H9 (cell line): Measurements from ENCODE around the gene MADCAM1. TPM values are rescaled to one million over a fixed set of nuclear protein-coding genes. Genes with fewer than 3 reads are reported as not detected.

Source experiments
- DNase-seq: peaks from one replicate; pipeline ENCODE4 v3.0.0-alpha.2; 2017
- H2AFZ ChIP-seq: one replicate; pipeline ENCODE4 v1.6.1; 2013; ENCODE audit warnings: mild to moderate bottlenecking, low read length, control low read depth, moderate library complexity
- H2AK5ac ChIP-seq: 2 replicates; pipeline ENCODE4 v1.6.1; 2013; ENCODE audit warnings: low read length, control low read depth, mixed read lengths; ENCODE audit not compliant: insufficient read length
- H2BK120ac ChIP-seq: one replicate; pipeline ENCODE4 v1.6.1; 2013; ENCODE audit warnings: low read depth, mild to moderate bottlenecking, low read length, control low read depth, inconsistent platforms; ENCODE audit not compliant: poor library complexity, severe bottlenecking
- H2BK12ac ChIP-seq: 2 replicates; pipeline ENCODE4 v1.6.1; 2013; ENCODE audit warnings: low read length, control low read depth, mixed read lengths, low read depth; ENCODE audit not compliant: insufficient read length
- H2BK15ac ChIP-seq: 2 replicates; pipeline ENCODE4 v1.6.1; 2013; ENCODE audit warnings: low read depth, low read length, control low read depth
- H2BK20ac ChIP-seq: one replicate; pipeline ENCODE4 v1.6.1; 2013; ENCODE audit warnings: low read depth, mild to moderate bottlenecking, low read length, control low read depth, inconsistent platforms; ENCODE audit not compliant: poor library complexity, severe bottlenecking
- H2BK5ac ChIP-seq: 2 replicates; pipeline ENCODE4 v1.6.1; 2013; ENCODE audit warnings: low read length, control low read depth, mixed read lengths; ENCODE audit not compliant: insufficient read length
- H3K14ac ChIP-seq: 2 replicates; pipeline ENCODE4 v1.6.1; 2013; ENCODE audit warnings: low read length, control low read depth; ENCODE audit not compliant: insufficient read depth
- H3K18ac ChIP-seq: 2 replicates; pipeline ENCODE4 v1.6.1; 2013; ENCODE audit warnings: low read depth, mild to moderate bottlenecking, mixed read lengths, low read length, control low read depth; ENCODE audit not compliant: insufficient read length
- H3K23ac ChIP-seq: 2 replicates; pipeline ENCODE4 v1.6.1; 2013; ENCODE audit warnings: low read length, control low read depth, mixed read lengths, low read depth; ENCODE audit not compliant: insufficient read length
- H3K23me2 ChIP-seq: 2 replicates; pipeline ENCODE4 v1.6.1; 2013; ENCODE audit warnings: low read depth, mild to moderate bottlenecking, mixed read lengths, low read length, control low read depth; ENCODE audit not compliant: insufficient read length, poor library complexity, severe bottlenecking
- H3K27ac ChIP-seq: 2 replicates; pipeline ENCODE4 v1.5.1; 2013; ENCODE audit warnings: low read length, control low read depth, mixed read lengths, low read depth; ENCODE audit not compliant: insufficient read length
- H3K27me3 ChIP-seq: 2 replicates; pipeline ENCODE4 v1.6.1; 2013; ENCODE audit warnings: low read length, control low read depth, inconsistent platforms; ENCODE audit not compliant: insufficient read depth
- H3K4ac ChIP-seq: 2 replicates; pipeline ENCODE4 v1.6.1; 2013; ENCODE audit warnings: low read depth, mild to moderate bottlenecking, control low read depth, inconsistent platforms, low read length, moderate library complexity
- H3K4me1 ChIP-seq: 2 replicates; pipeline ENCODE4 v1.6.1; 2013; ENCODE audit warnings: low read length, control low read depth, inconsistent platforms; ENCODE audit not compliant: insufficient read depth
- H3K4me2 ChIP-seq: 2 replicates; pipeline ENCODE4 v1.6.1; 2013; ENCODE audit warnings: low read length, control low read depth, mixed read lengths; ENCODE audit not compliant: insufficient read length, insufficient read depth
- H3K56ac ChIP-seq: 2 replicates; pipeline ENCODE4 v1.6.1; 2013; ENCODE audit warnings: low read depth, mild to moderate bottlenecking, mixed read lengths, low read length, control low read depth; ENCODE audit not compliant: insufficient read length
- H3K79me1 ChIP-seq: 2 replicates; pipeline ENCODE4 v1.6.1; 2013; ENCODE audit warnings: low read depth, mild to moderate bottlenecking, moderate library complexity, low read length, control low read depth, inconsistent platforms; ENCODE audit not compliant: insufficient read depth, poor library complexity, severe bottlenecking
- H3K79me2 ChIP-seq: 2 replicates; pipeline ENCODE4 v1.6.1; 2013; ENCODE audit warnings: low read length, control low read depth, inconsistent platforms; ENCODE audit not compliant: insufficient read depth
- H3K9ac ChIP-seq: 2 replicates; pipeline ENCODE4 v1.6.1; 2013; ENCODE audit warnings: low read length, control low read depth, mixed read lengths; ENCODE audit not compliant: insufficient read length; ENCODE audit errors: extremely low read depth
- H3K9me3 ChIP-seq: one replicate; pipeline ENCODE4 v1.6.1; 2013; ENCODE audit warnings: low read depth, low read length, inconsistent platforms; ENCODE audit not compliant: control insufficient read depth
- H3T11ph ChIP-seq: one replicate; pipeline ENCODE4 v1.6.1; 2013; ENCODE audit warnings: mild to moderate bottlenecking, low read length, control low read depth, inconsistent platforms
- H4K20me1 ChIP-seq: one replicate; pipeline ENCODE4 v1.6.1; 2013; ENCODE audit not compliant: control insufficient read depth, insufficient read length, insufficient read depth
- H4K5ac ChIP-seq: 2 replicates; pipeline ENCODE4 v1.6.1; 2013; ENCODE audit warnings: low read depth, mild to moderate bottlenecking, mixed read lengths, low read length, control low read depth; ENCODE audit not compliant: insufficient read length
- H4K8ac ChIP-seq: replicated peaks from 2 replicates; pipeline ENCODE4 v1.6.1; 2013; ENCODE audit warnings: low read length, control low read depth, mixed read lengths, low read depth; ENCODE audit not compliant: insufficient read length
- H4K91ac ChIP-seq: 2 replicates; pipeline ENCODE4 v1.6.1; 2013; ENCODE audit warnings: low read depth, mild to moderate bottlenecking, moderate library complexity, mixed read lengths, low read length, control low read depth; ENCODE audit not compliant: insufficient read length
- H3K27ac Mint-ChIP-seq, 3 experiments: 2 replicates in 2 of 3; 3 replicates in 1 of 3; pipeline ENCODE4 v1.8.0; 2020 to 2021; ENCODE audit warnings: mixed read lengths in 3 of 3, mild to moderate bottlenecking in 1 of 3, moderate library complexity in 1 of 3
- H3K27me3 Mint-ChIP-seq: 2 replicates; pipeline ENCODE4 v1.8.0; 2021; ENCODE audit warnings: low read depth, mild to moderate bottlenecking, moderate library complexity, mixed read lengths
- H3K36me3 Mint-ChIP-seq, 3 experiments: 2 replicates in 2 of 3; 3 replicates in 1 of 3; pipeline ENCODE4 v1.8.0; 2020 to 2021; ENCODE audit warnings: low read depth in 3 of 3, mixed read lengths in 3 of 3; ENCODE audit not compliant: insufficient read depth in 1 of 3
- H3K4me1 Mint-ChIP-seq, 2 experiments: 2 replicates each; pipeline ENCODE4 v1.8.0; 2020; ENCODE audit warnings: mixed read lengths in 2 of 2
- H3K4me3 Mint-ChIP-seq, 2 experiments: 2 replicates in 1 of 2; 3 replicates in 1 of 2; pipeline ENCODE4 v1.8.0; 2020 to 2021; ENCODE audit warnings: mild to moderate bottlenecking in 2 of 2, mixed read lengths in 2 of 2, moderate library complexity in 1 of 2
- H3K9me3 Mint-ChIP-seq, 2 experiments: 2 replicates in 1 of 2; 3 replicates in 1 of 2; pipeline ENCODE4 v1.8.0; 2020; ENCODE audit warnings: mild to moderate bottlenecking in 2 of 2, mixed read lengths in 2 of 2, moderate library complexity in 1 of 2
- CTCF ChIP-seq: fragments of 200-600 bp; sonication (generic); conservative IDR thresholded peaks from 3 replicates; pipeline ENCODE4 v1.8.0; 2021; ENCODE audit warnings: antibody characterized with exemption, mild to moderate bottlenecking
- WGBS: extraction: QIAGEN DNeasy Blood & Tissue Kit; methylation state at CpG from one replicate; pipeline ENCODE4 v1.1.7; 2013; ENCODE audit warnings: missing lambda C conversion rate, low lambda C conversion rate, mixed read lengths; ENCODE audit not compliant: insufficient read length; ENCODE audit errors: extremely low coverage; 5-methylcytosine and 5-hydroxymethylcytosine counted together
- total RNA-seq: library from RNA; stranded (reverse); gene quantifications from 2 replicates; pipeline ENCODE4 v1.2.1, GENCODE V29; 2021

Gene MADCAM1
- total RNA-seq, 1 experiment from 2014 or later, result 1.2 TPM

GRCh38 chr19:501646-502045 lies 5.4 kb downstream of the MADCAM1 start:
- TF ChIP-seq CTCF, result no peak
- Histone ChIP-seq H2AFZ (no peak overlapping the region), H3K14ac (no peak overlapping the region), H3K79me1 (no peaks in the 10 kb centered on the region), H4K20me1 (no peaks in the 10 kb centered on the region), H3K27ac (no peak overlapping the region), H3K9ac (no peak overlapping the region), H3K4ac (no peak overlapping the region), H3K18ac (no peak overlapping the region), H2BK12ac (no peak overlapping the region), H2BK5ac (no peak overlapping the region), H3T11ph (no peak overlapping the region), H3K79me2 (no peaks in the 10 kb centered on the region), H3K23me2 (peaks cover 9% of the 10 kb centered on the region), H3K4me1 (no peaks in the 10 kb centered on the region), H2BK15ac (no peak overlapping the region), H3K27me3 (peaks cover 14% of the 10 kb centered on the region; the same call in 1 of the 2 replicates), H4K91ac (no peak overlapping the region), H4K5ac (no peak overlapping the region), H2BK20ac (no peak overlapping the region), H3K9me3 (no peaks in the 10 kb centered on the region), H3K56ac (no peak overlapping the region), H2AK5ac (no peak overlapping the region), H4K8ac (no peak overlapping the region), H3K23ac (no peak overlapping the region), H2BK120ac (no peak overlapping the region), H3K4me2 (no peak overlapping the region)
- H3K27ac Mint-ChIP-seq, result no peak overlapping the region
- peak; percentile 27 for DNase-seq
- peaks cover 53% of the 10 kb centered on the region for H3K27me3 Mint-ChIP-seq
- H3K36me3 Mint-ChIP-seq, result peaks cover 0 to 2% (median 0%) of the 10 kb centered on the region in 3 experiments; a peak in 2 of 7 replicates
- H3K9me3 Mint-ChIP-seq, result peaks cover 5 to 6% of the 10 kb centered on the region in 2 experiments; a peak in 4 of 5 replicates
- no peak overlapping the region for H3K4me3 Mint-ChIP-seq
- WGBS, result no CpG with 5 or more reads among the region's 17 CpGs
- H3K4me1 Mint-ChIP-seq, result peaks cover 3 to 17% of the 10 kb centered on the region in 2 experiments; a peak in 3 of 4 replicates
